ENCODE data around the gene RTN4RL1. TPM values are rescaled to one million over a fixed set of nuclear protein-coding genes. Genes with fewer than 3 reads are reported as not detected.
A peak's percentile ranks its signal among the peaks of the same experiment; 100 is the strongest.

RTN4RL1 gene
- total RNA-seq, 1 donor from 2014 or later, result 0.77 TPM

GRCh38 chr17:2059547-2060384 is 34.6 kb upstream of the RTN4RL1 start:
- H3K4me3 ChIP-seq (ENCODE audit: insufficient read depth, low read depth, low read length), result peak overlapping the region; percentile 37
- H3K79me2 ChIP-seq (ENCODE audit: insufficient read depth, low read length), result peaks cover 79% of the 10 kb centered on the region
- H2AFZ ChIP-seq (ENCODE audit: low read depth, low read length), result no peak overlapping the region
- TF ChIP-seq CTCF (IDR thresholded peaks at IDR 0.05; ENCODE audit: insufficient read depth, low read depth, low read length) (no peak), EZH2 (IDR thresholded peaks at IDR 0.05; ENCODE audit: insufficient read depth, low read length) (no peak)
- H3K27ac Mint-ChIP-seq (ENCODE audit: unreplicated experiment), result peak overlapping the region; percentile 87
- peaks cover 2% of the 10 kb centered on the region for H3K9me3 Mint-ChIP-seq (ENCODE audit: unreplicated experiment)
- peaks cover 61% of the 10 kb centered on the region for H3K4me1 ChIP-seq (ENCODE audit: insufficient read depth, low read length)
- H3K4me2 ChIP-seq (ENCODE audit: low read length), result peak overlapping the region; percentile 86
- no peaks in the 10 kb centered on the region for H3K27me3 ChIP-seq (ENCODE audit: insufficient read depth, low read length)
- peaks cover 27% of the 10 kb centered on the region for H4K20me1 ChIP-seq (ENCODE audit: insufficient read depth, low read length)
- H3K27me3 Mint-ChIP-seq (ENCODE audit: low read depth, unreplicated experiment), result no peaks in the 10 kb centered on the region
- H3K4me3 Mint-ChIP-seq (ENCODE audit: unreplicated experiment), result no peak overlapping the region
- peak overlapping the region; percentile 93 for H3K9ac ChIP-seq (ENCODE audit: low read length)
- H3K36me3 ChIP-seq (ENCODE audit: insufficient read depth, low read length), result peaks cover 9% of the 10 kb centered on the region
- H3K36me3 Mint-ChIP-seq (ENCODE audit: low read depth, unreplicated experiment), result peaks cover 22% of the 10 kb centered on the region
- DNase-seq (ENCODE audit: low read depth) (no peak), FAIRE-seq (no peak)
- H3K4me1 Mint-ChIP-seq (ENCODE audit: low read depth, unreplicated experiment), result peaks cover 38% of the 10 kb centered on the region
- H3K9me3 ChIP-seq (ENCODE audit: insufficient read depth, low read depth, low read length), result no peaks in the 10 kb centered on the region
- H3K27ac ChIP-seq (ENCODE audit: low read depth, low read length), result peak overlapping the region; percentile 99

GRCh38 chr17:2058586-2059546 is 33.7 kb upstream of the RTN4RL1 start:
- H3K36me3 ChIP-seq (ENCODE audit: insufficient read depth, low read length), result peaks cover 9% of the 10 kb centered on the region
- H3K79me2 ChIP-seq (ENCODE audit: insufficient read depth, low read length), result peaks cover 83% of the 10 kb centered on the region
- H2AFZ ChIP-seq (ENCODE audit: low read depth, low read length), result no peak overlapping the region
- peaks cover 31% of the 10 kb centered on the region for H4K20me1 ChIP-seq (ENCODE audit: insufficient read depth, low read length)
- peaks cover 61% of the 10 kb centered on the region for H3K4me1 ChIP-seq (ENCODE audit: insufficient read depth, low read length)
- H3K27me3 ChIP-seq (ENCODE audit: insufficient read depth, low read length), result no peaks in the 10 kb centered on the region
- H3K9me3 Mint-ChIP-seq (ENCODE audit: unreplicated experiment), result peaks cover 2% of the 10 kb centered on the region
- peak overlapping the region; percentile 78 for H3K4me3 ChIP-seq (ENCODE audit: insufficient read depth, low read depth, low read length)
- H3K9ac ChIP-seq (ENCODE audit: low read length), result peak overlapping the region; percentile 93
- no peaks in the 10 kb centered on the region for H3K9me3 ChIP-seq (ENCODE audit: insufficient read depth, low read depth, low read length)
- no peak for FAIRE-seq
- peaks cover 19% of the 10 kb centered on the region for H3K36me3 Mint-ChIP-seq (ENCODE audit: low read depth, unreplicated experiment)
- H3K4me1 Mint-ChIP-seq (ENCODE audit: low read depth, unreplicated experiment), result peaks cover 31% of the 10 kb centered on the region
- no peak overlapping the region for H3K4me3 Mint-ChIP-seq (ENCODE audit: unreplicated experiment)
- H3K4me2 ChIP-seq (ENCODE audit: low read length), result peak overlapping the region; percentile 86
- DNase-seq (ENCODE audit: low read depth), result no peak
- TF ChIP-seq EZH2 (IDR thresholded peaks at IDR 0.05; ENCODE audit: insufficient read depth, low read length) (no peak), CTCF (IDR thresholded peaks at IDR 0.05; ENCODE audit: insufficient read depth, low read depth, low read length) (peak; percentile 13)
- H3K27me3 Mint-ChIP-seq (ENCODE audit: low read depth, unreplicated experiment), result no peaks in the 10 kb centered on the region
- peak overlapping the region; percentile 87 for H3K27ac Mint-ChIP-seq (ENCODE audit: unreplicated experiment)
- H3K27ac ChIP-seq (ENCODE audit: low read depth, low read length), result peak overlapping the region; percentile 99

Measured in astrocyte (in vitro differentiated cells and primary cell).